Gastroesophageal sphincter (tissue), 3 donors: ENCODE measurements around the gene EVC.

Experiments used
- POLR2A ChIP-seq, 2 donors: fragments of 450-650 bp; IDR thresholded peaks; one replicate each; pipeline ENCODE4 v1.6.1; 2017; ENCODE audit warnings: antibody characterized with exemption in 2 of 2, mild to moderate bottlenecking in 2 of 2, moderate library complexity in 1 of 2
- POLR2AphosphoS5 ChIP-seq: sonication (generic); formaldehyde crosslinking; IDR thresholded peaks from one replicate; pipeline ENCODE4 v1.6.1; 2017; ENCODE audit warnings: antibody characterized with exemption
- TF ChIP-seq, protein P1 (sequence below), 4 experiments: fragments of 200-600 bp in 2 of 4; fragments of 450-650 bp in 2 of 4; sonication (generic) in 1 of 4; IDR thresholded peaks; one replicate each; pipeline ENCODE4 v1.5.1; 2017 to 2019; ENCODE audit warnings: antibody characterized with exemption in 4 of 4, mild to moderate bottlenecking in 2 of 4, moderate library complexity in 2 of 4

DNA sequence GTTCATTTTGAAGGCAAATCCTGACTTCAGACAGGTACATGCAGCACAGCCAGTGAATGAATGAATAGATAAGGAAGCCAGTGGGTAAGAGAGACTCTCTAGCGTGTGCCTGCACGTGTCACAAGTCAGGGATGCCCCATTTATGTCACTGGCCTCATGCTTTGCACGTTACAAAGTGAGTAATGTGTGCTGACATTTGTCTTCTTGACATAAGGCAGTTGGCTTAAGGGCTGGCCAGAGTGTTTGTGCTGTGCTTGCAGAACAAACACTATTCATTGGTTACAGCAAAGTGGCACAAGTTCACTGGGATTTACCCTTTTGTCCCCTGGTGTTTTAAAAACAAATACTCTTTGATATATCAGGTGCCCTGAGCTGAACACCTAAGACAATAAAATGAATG lies 125.9 kb downstream of the EVC start:
- TF ChIP-seq, protein P1, sequence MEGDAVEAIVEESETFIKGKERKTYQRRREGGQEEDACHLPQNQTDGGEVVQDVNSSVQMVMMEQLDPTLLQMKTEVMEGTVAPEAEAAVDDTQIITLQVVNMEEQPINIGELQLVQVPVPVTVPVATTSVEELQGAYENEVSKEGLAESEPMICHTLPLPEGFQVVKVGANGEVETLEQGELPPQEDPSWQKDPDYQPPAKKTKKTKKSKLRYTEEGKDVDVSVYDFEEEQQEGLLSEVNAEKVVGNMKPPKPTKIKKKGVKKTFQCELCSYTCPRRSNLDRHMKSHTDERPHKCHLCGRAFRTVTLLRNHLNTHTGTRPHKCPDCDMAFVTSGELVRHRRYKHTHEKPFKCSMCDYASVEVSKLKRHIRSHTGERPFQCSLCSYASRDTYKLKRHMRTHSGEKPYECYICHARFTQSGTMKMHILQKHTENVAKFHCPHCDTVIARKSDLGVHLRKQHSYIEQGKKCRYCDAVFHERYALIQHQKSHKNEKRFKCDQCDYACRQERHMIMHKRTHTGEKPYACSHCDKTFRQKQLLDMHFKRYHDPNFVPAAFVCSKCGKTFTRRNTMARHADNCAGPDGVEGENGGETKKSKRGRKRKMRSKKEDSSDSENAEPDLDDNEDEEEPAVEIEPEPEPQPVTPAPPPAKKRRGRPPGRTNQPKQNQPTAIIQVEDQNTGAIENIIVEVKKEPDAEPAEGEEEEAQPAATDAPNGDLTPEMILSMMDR (IDR thresholded peaks at IDR 0.05): no peak
- no peak for TF ChIP-seq POLR2A (IDR thresholded peaks at IDR 0.05)
- TF ChIP-seq POLR2AphosphoS5: no peak
